K562 (cell line): ENCODE measurements around the gene ELP1. TPM values are rescaled to one million over a fixed set of nuclear protein-coding genes. Genes with fewer than 3 reads are reported as not detected.

Experiments
- ATAC-seq: fragments of 200-7000 bp; cut with Tn5 transposase; 3 replicates; pipeline ENCODE4 v1.9.1; 2020; ENCODE audit warnings: moderate library complexity
- BruUV-seq: library from RNA; stranded (reverse); fragments of 400-500 nt; replicated peaks from 2 replicates; lab custom pipeline; 2021; lab: Mats Ljungman, UMichigan
- CTCF ChIA-PET: fragments of 300-600 bp; formaldehyde crosslinking; extraction: SDS; loops from one replicate; lab custom pipeline; 2021; ENCODE audit warnings: low intra/inter-chr PET ratio; lab: Yijun Ruan, JAX
- POLR2A ChIA-PET: fragments of 300-600, 350-650 bp; sonication (Branson Sonifier 250); formaldehyde crosslinking; extraction: SDS; loops from one replicate; lab custom pipeline; 2021; ENCODE audit warnings: antibody characterized with exemption, inconsistent platforms; lab: Yijun Ruan, JAX
- DNase-seq, 4 experiments: peaks; one replicate each; pipeline versions ENCODE4 v3.0.0 to v3.0.0-alpha.2; 2011 to 2018; ENCODE audit warnings: low spot score in 3 of 4, mixed read lengths in 3 of 4; ENCODE audit errors: extremely low read depth in 1 of 4
- FAIRE-seq: peaks from 2 replicates; lab custom pipeline; 2011; peaks lifted over from hg19 to GRCh38; lab: Jason Lieb, UNC
- H2AFZ ChIP-seq: 2 replicates; pipeline ENCODE4 v1.6.0; 2011; ENCODE audit warnings: low read depth, low read length, control low read depth, inconsistent platforms
- H3K27ac ChIP-seq: fragments of 200-600 bp; 3 replicates; pipeline ENCODE4 v1.8.0; 2011; ENCODE audit warnings: low read depth, mild to moderate bottlenecking, control low read depth, inconsistent platforms, low read length, moderate library complexity, mixed read lengths; ENCODE audit errors: extremely low read depth
- H3K27me3 ChIP-seq, 2 experiments: fragments of 300-600 bp in 1 of 2; 2 replicates in 1 of 2; 3 replicates in 1 of 2; pipeline versions ENCODE4 v1.6.0 to v1.8.0; 2011; ENCODE audit warnings: inconsistent platforms in 2 of 2, low read length in 2 of 2, mild to moderate bottlenecking in 1 of 2, mixed read lengths in 1 of 2, moderate library complexity in 1 of 2; ENCODE audit not compliant: control insufficient read depth in 2 of 2, insufficient read depth in 2 of 2
- H3K36me3 ChIP-seq: fragments of 300-600 bp; 3 replicates; pipeline ENCODE4 v1.8.0; 2011; ENCODE audit warnings: mild to moderate bottlenecking, low read length, inconsistent platforms; ENCODE audit not compliant: control insufficient read depth, insufficient read depth
- H3K4me1 ChIP-seq, 2 experiments: fragments of 200-600 bp in 1 of 2; replicated peaks in 1 of 2; 2 replicates in 1 of 2; 3 replicates in 1 of 2; pipeline versions ENCODE4 v1.5.1 to v1.8.0; 2011; ENCODE audit warnings: inconsistent platforms in 2 of 2, low read length in 2 of 2, mild to moderate bottlenecking in 1 of 2, mixed read lengths in 1 of 2, moderate library complexity in 1 of 2; ENCODE audit not compliant: control insufficient read depth in 2 of 2, insufficient read depth in 2 of 2
- H3K4me2 ChIP-seq: 2 replicates; pipeline ENCODE4 v1.6.1; 2011; ENCODE audit warnings: low read length, control low read depth, inconsistent platforms, mixed read lengths; ENCODE audit not compliant: insufficient read depth
- H3K4me3 ChIP-seq: fragments of 200-600 bp; sonication (generic), shearing (Covaris generic); 2 replicates; pipeline ENCODE4 v1.5.1; 2016; ENCODE audit warnings: control low read depth, inconsistent platforms
- H3K79me2 ChIP-seq: fragments of 200-600 bp; 3 replicates; pipeline ENCODE4 v1.8.0; 2011; ENCODE audit warnings: low read length, inconsistent platforms; ENCODE audit not compliant: control insufficient read depth, insufficient read depth
- H3K9ac ChIP-seq, 2 experiments: 2 replicates each; pipeline versions ENCODE4 v1.6.0 to v1.6.1; 2011; ENCODE audit warnings: low read depth in 2 of 2, low read length in 2 of 2, control low read depth in 1 of 2, inconsistent platforms in 1 of 2, mild to moderate bottlenecking in 1 of 2, mixed read lengths in 1 of 2; ENCODE audit not compliant: insufficient read depth in 1 of 2
- H3K9me1 ChIP-seq: one replicate; pipeline ENCODE4 v1.6.0; 2011; ENCODE audit warnings: inconsistent platforms, mild to moderate bottlenecking, low read length, moderate library complexity; ENCODE audit not compliant: control insufficient read depth, insufficient read depth
- H3K9me3 ChIP-seq: replicated peaks from 2 replicates; pipeline ENCODE4 v1.5.1; 2011; ENCODE audit warnings: low read depth, low read length, inconsistent platforms; ENCODE audit not compliant: control insufficient read depth, insufficient read depth
- H4K20me1 ChIP-seq: replicated peaks from 2 replicates; pipeline ENCODE4 v1.6.1; 2011; ENCODE audit warnings: low read length, inconsistent platforms, mixed read lengths; ENCODE audit not compliant: control insufficient read depth, insufficient read depth
- CREM ChIP-seq: IDR thresholded peaks from 2 replicates; pipeline ENCODE4 v1.6.1; 2014; ENCODE audit warnings: antibody characterized with exemption, low read depth
- ELK3 ChIP-seq: fragments of 450-650 bp; formaldehyde crosslinking; IDR thresholded peaks from 2 replicates; pipeline ENCODE4 v1.4.0; 2020; ENCODE audit warnings: mild to moderate bottlenecking
- ESRRA ChIP-seq: fragments of 450-650 bp; IDR thresholded peaks from 2 replicates; pipeline ENCODE4 v1.6.1; 2014; ENCODE audit warnings: low read depth, mild to moderate bottlenecking, moderate library complexity, borderline replicate concordance
- FOXK2 ChIP-seq, 2 experiments: fragments of 450-650 bp; IDR thresholded peaks in 1 of 2; conservative IDR thresholded peaks in 1 of 2; 2 replicates each; pipeline ENCODE4 v1.6.1; 2016; ENCODE audit warnings: low read depth in 2 of 2, mild to moderate bottlenecking in 1 of 2
- GATAD2B ChIP-seq: fragments of 450-650 bp; IDR thresholded peaks from 2 replicates; pipeline ENCODE4 v1.6.1; 2017; ENCODE audit warnings: mild to moderate bottlenecking, borderline replicate concordance
- HDAC8 ChIP-seq: fragments of 450-650 bp; IDR thresholded peaks from 2 replicates; pipeline ENCODE4 v1.6.1; 2016; ENCODE audit warnings: mild to moderate bottlenecking, missing genetic modification characterization, moderate library complexity, missing compliant biosample characterization
- HLTF ChIP-seq: fragments of 450-650 bp; IDR thresholded peaks from 2 replicates; pipeline ENCODE4 v1.6.1; 2016
- KDM5B ChIP-seq: fragments of 200-600 bp; sonication (generic); IDR thresholded peaks from 2 replicates; pipeline ENCODE4 v1.6.1; 2012; ENCODE audit warnings: low read depth, mild to moderate bottlenecking, moderate library complexity, low read length, control low read depth, inconsistent platforms; ENCODE audit not compliant: insufficient replicate concordance
- MAFF ChIP-seq: IDR thresholded peaks from 2 replicates; pipeline ENCODE4 v1.6.1; 2012; ENCODE audit warnings: low read length, improper control_type of control experiment
- PTRF ChIP-seq: fragments of 450-650 bp; IDR thresholded peaks from 2 replicates; pipeline ENCODE4 v1.6.1; 2016; ENCODE audit warnings: mild to moderate bottlenecking, missing genetic modification characterization, missing compliant biosample characterization
- RBBP5 ChIP-seq: fragments of 200-600 bp; sonication (generic); IDR thresholded peaks from 2 replicates; pipeline ENCODE4 v1.6.1; 2012; ENCODE audit warnings: borderline replicate concordance, mild to moderate bottlenecking, low read length, control low read depth, inconsistent platforms; ENCODE audit not compliant: insufficient read depth, poor library complexity, severe bottlenecking
- RBM17 ChIP-seq: fragments of 200-400 bp; formaldehyde crosslinking; IDR thresholded peaks from 2 replicates; pipeline ENCODE4 v1.6.1; 2017; ENCODE audit warnings: low read depth, mild to moderate bottlenecking, low read length, borderline replicate concordance
- RBM39 ChIP-seq: fragments of 200-400 bp; formaldehyde crosslinking; optimal IDR thresholded peaks from 2 replicates; pipeline ENCODE3; 2018; ENCODE audit warnings: low read depth, low read length
- U2AF2 ChIP-seq: fragments of 200-400 bp; formaldehyde crosslinking; optimal IDR thresholded peaks from 2 replicates; pipeline ENCODE3; 2017; ENCODE audit warnings: low read depth, mild to moderate bottlenecking, low read length
- ZC3H8 ChIP-seq: fragments of 450-650 bp; IDR thresholded peaks from 2 replicates; pipeline ENCODE4 v1.6.1; 2017
- ZNF217 ChIP-seq: sonication (generic); formaldehyde crosslinking; IDR thresholded peaks from 2 replicates; pipeline ENCODE4 v1.8.0; 2022; ENCODE audit warnings: mild to moderate bottlenecking, missing genetic modification reagents
- ZNF324 ChIP-seq: fragments of 250-450 bp; sonication (Bioruptor Pico); IDR thresholded peaks from 2 replicates; pipeline ENCODE4 v1.4.0; 2020; ENCODE audit warnings: mild to moderate bottlenecking
- ZNF75A ChIP-seq: fragments of 450-650 bp; formaldehyde crosslinking; IDR thresholded peaks from 2 replicates; pipeline ENCODE4 v1.4.0; 2020; ENCODE audit warnings: mild to moderate bottlenecking
- WGBS: fragments of 100-300 bp; shearing (Covaris generic); methylation state at CpG from one replicate; pipeline ENCODE4 v1.1.6; 2016; ENCODE audit warnings: low coverage, mixed read lengths; ENCODE audit not compliant: insufficient coverage; ENCODE audit errors: missing lambda C conversion rate; 5-methylcytosine and 5-hydroxymethylcytosine counted together
- in situ Hi-C: fragments of 300-500 bp; cut with MboI; formaldehyde crosslinking; loops from 4 replicates; pipeline ENCODE4 v1.15.0; 2018; ENCODE audit warnings: inconsistent platforms, mixed read lengths
- intact Hi-C: fragments of 100-400 bp; cut with micrococcal nuclease; formaldehyde crosslinking; loops from 2 replicates; pipeline ENCODE4 v1.14.2; 2022
- polyA plus RNA-seq, 8 experiments: library from polyadenylated mRNA; depleted of rRNA in 4 of 8; stranded (reverse) in 5 of 8; unstranded in 3 of 8; fragments of >200 nt; fragmentation: Nextera tagmentation in 2 of 8; fragmentation: Illumina TruSeq in 1 of 8; extraction: Ambion mirVana in 2 of 8; extraction: Trizol in 1 of 8; gene quantifications; 2 replicates each; pipeline versions ENCODE4 v1.2.1 to v1.2.3, GENCODE V29; 2011 to 2014; ENCODE audit warnings: inconsistent platforms in 1 of 8, missing spikeins in 1 of 8
- total RNA-seq, 7 experiments: library from RNA; depleted of rRNA in 6 of 7; stranded (reverse); fragments of >200 nt in 6 of 7; fragmentation: Illumina TruSeq in 2 of 7; extraction: Trizol in 2 of 7; gene quantifications; 2 replicates each; pipeline versions ENCODE4 v1.2.1 to v1.2.3, GENCODE V29; 2011 to 2021; ENCODE audit warnings: low replicate concordance in 1 of 7
- TF ChIP-seq, protein P1 (sequence below): sonication (generic); formaldehyde crosslinking; IDR thresholded peaks from 2 replicates; pipeline ENCODE4 v1.8.0; 2023; ENCODE audit warnings: missing genetic modification reagents, mild to moderate bottlenecking, borderline replicate concordance

Gene ELP1
- total and polyA plus RNA-seq, 9 of the 15 experiments (the other 6 are each of a cell fraction or from before 2014, with no cell fraction given) = 17.0 to 48.6 (median 39.7) TPM

DNA sequence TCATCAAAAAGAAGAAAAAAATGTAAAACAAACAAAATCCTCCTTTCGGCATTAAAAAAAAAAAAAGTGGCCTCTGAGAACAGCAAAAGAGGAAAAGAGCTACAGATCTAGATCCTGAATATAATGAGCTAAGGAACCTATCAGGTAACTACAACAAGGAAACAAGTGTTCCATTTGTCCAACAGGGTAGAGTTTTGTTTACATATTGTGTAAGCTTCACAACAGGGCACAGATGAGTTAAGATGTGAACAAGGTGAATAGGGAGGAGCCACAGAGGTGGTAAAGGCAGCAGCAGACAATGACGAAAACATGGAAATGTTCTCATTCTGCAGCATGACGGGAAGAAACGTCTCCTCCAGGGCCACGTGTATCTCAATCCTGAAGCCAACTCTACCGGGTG is 14.4 kb downstream of the ELP1 start:
- H3K27me3 ChIP-seq = no peaks in the 10 kb centered on the region
- CTCF ChIA-PET = no interaction called here
- no peak overlapping the region for H2AFZ ChIP-seq
- H3K79me2 ChIP-seq = no peaks in the 10 kb centered on the region
- POLR2A ChIA-PET = interaction anchor here (1.4 kb wide), 1 partner anchor 46 kb away, joined by 3 read pairs; no protein-coding TSS in a partner anchor
- H3K4me3 ChIP-seq = no peak overlapping the region
- no peaks in the 10 kb centered on the region for H3K9me1 ChIP-seq
- no peaks in the 10 kb centered on the region for H3K4me1 ChIP-seq
- no peak overlapping the region for H3K27ac ChIP-seq
- no peak overlapping the region for H3K4me2 ChIP-seq
- WGBS = 89% methylated on average over 6 of the region's 6 CpGs
- in situ Hi-C loops (no loop called here), intact Hi-C loops (no loop called here)
- H3K9ac ChIP-seq = no peak overlapping the region
- H3K9me3 ChIP-seq = no peaks in the 10 kb centered on the region
- no peak for DNase-seq
- TF ChIP-seq ZC3H8 = no peak
- TF ChIP-seq ESRRA = no peak
- TF ChIP-seq RBBP5 = no peak
- TF ChIP-seq ZNF217 = no peak
- no peak for TF ChIP-seq KDM5B
- no peak for TF ChIP-seq FOXK2 (conservative IDR thresholded peaks at IDR 0.05 in 1 of 2, IDR thresholded peaks at IDR 0.05 in 1 of 2; ENCODE audit: low read depth in 2 of 2)
- TF ChIP-seq ZNF324 (CRISPR knock-in tag) = no peak
- TF ChIP-seq U2AF2 = no peak
- TF ChIP-seq HLTF = no peak
- no peak for TF ChIP-seq PTRF (tag)
- TF ChIP-seq ELK3 (CRISPR knock-in tag) = no peak
- no peak for TF ChIP-seq HDAC8 (tag)
- TF ChIP-seq RBM39 = no peak
- TF ChIP-seq GATAD2B = no peak
- TF ChIP-seq MAFF = no peak
- TF ChIP-seq ZNF75A (CRISPR knock-in tag) = no peak
- no peak for TF ChIP-seq CREM
- no peak for TF ChIP-seq RBM17
- TF ChIP-seq, protein P1, sequence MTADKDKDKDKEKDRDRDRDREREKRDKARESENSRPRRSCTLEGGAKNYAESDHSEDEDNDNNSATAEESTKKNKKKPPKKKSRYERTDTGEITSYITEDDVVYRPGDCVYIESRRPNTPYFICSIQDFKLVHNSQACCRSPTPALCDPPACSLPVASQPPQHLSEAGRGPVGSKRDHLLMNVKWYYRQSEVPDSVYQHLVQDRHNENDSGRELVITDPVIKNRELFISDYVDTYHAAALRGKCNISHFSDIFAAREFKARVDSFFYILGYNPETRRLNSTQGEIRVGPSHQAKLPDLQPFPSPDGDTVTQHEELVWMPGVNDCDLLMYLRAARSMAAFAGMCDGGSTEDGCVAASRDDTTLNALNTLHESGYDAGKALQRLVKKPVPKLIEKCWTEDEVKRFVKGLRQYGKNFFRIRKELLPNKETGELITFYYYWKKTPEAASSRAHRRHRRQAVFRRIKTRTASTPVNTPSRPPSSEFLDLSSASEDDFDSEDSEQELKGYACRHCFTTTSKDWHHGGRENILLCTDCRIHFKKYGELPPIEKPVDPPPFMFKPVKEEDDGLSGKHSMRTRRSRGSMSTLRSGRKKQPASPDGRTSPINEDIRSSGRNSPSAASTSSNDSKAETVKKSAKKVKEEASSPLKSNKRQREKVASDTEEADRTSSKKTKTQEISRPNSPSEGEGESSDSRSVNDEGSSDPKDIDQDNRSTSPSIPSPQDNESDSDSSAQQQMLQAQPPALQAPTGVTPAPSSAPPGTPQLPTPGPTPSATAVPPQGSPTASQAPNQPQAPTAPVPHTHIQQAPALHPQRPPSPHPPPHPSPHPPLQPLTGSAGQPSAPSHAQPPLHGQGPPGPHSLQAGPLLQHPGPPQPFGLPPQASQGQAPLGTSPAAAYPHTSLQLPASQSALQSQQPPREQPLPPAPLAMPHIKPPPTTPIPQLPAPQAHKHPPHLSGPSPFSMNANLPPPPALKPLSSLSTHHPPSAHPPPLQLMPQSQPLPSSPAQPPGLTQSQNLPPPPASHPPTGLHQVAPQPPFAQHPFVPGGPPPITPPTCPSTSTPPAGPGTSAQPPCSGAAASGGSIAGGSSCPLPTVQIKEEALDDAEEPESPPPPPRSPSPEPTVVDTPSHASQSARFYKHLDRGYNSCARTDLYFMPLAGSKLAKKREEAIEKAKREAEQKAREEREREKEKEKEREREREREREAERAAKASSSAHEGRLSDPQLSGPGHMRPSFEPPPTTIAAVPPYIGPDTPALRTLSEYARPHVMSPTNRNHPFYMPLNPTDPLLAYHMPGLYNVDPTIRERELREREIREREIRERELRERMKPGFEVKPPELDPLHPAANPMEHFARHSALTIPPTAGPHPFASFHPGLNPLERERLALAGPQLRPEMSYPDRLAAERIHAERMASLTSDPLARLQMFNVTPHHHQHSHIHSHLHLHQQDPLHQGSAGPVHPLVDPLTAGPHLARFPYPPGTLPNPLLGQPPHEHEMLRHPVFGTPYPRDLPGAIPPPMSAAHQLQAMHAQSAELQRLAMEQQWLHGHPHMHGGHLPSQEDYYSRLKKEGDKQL (CRISPR knock-in tag) = no peak
- peaks cover 84% of the 10 kb centered on the region for H3K36me3 ChIP-seq
- H4K20me1 ChIP-seq = no peaks in the 10 kb centered on the region
- no peak for ATAC-seq
- BruUV-seq = no TSS peak
- no peak for FAIRE-seq
